ENCODE data around the gene PPM1L. TPM values are rescaled to one million over a fixed set of nuclear protein-coding genes. Genes with fewer than 3 reads are reported as not detected.
A peak's percentile ranks its signal among the peaks of the same experiment; 100 is the strongest.

PPM1L gene
- total RNA-seq, 1 donor from 2014 or later: 5.8 TPM

GRCh38 chr3:161103776-161104385 lies 347.9 kb downstream of the PPM1L start:
- peaks cover 12% of the 10 kb centered on the region for H3K4me1 Mint-ChIP-seq
- no peak overlapping the region for H3K27ac Mint-ChIP-seq
- no peak for ATAC-seq (ENCODE audit: low read depth)
- no peak for DNase-seq
- peak overlapping the region; percentile 82 for H3K4me3 Mint-ChIP-seq
- intact Hi-C loops (cut with micrococcal nuclease): loop anchor here (2.0 to 10.0 kb wide), 3 partner anchors 67 to 349 kb away; partner anchors contain the start of genes NMD3 and PPM1L
- H3K27me3 Mint-ChIP-seq: peaks cover 8% of the 10 kb centered on the region
- no peaks in the 10 kb centered on the region for H3K9me3 Mint-ChIP-seq
- POLR2A ChIA-PET: no interaction called here
- H3K36me3 Mint-ChIP-seq (ENCODE audit: low read depth): no peaks in the 10 kb centered on the region
- no peak for TF ChIP-seq CTCF (IDR thresholded peaks at IDR 0.05)
- CTCF ChIA-PET: no interaction called here

GRCh38 chr3:161104561-161105551 lies 348.8 kb downstream of the PPM1L start, which contains the start of gene B3GALNT1:
B3GALNT1 (minus strand) TSS chr3:161105349; CDS start chr3:161086754, 18,595 bp downstream.
- CTCF ChIA-PET: interaction anchor here (1.0 to 1.8 kb wide), 3 partner anchors 8 to 170 kb away, joined by 3 to 7 read pairs (median 5); no protein-coding TSS in a partner anchor

GRCh38 chr3:161107311-161107710 lies 351.3 kb downstream of the PPM1L start:
- no peak for DNase-seq
- Mint-ChIP-seq H3K27me3 (peaks cover 15% of the 10 kb centered on the region), H3K36me3 (ENCODE audit: low read depth) (no peaks in the 10 kb centered on the region), H3K4me3 (no peak overlapping the region), H3K27ac (no peak overlapping the region), H3K4me1 (peaks cover 12% of the 10 kb centered on the region), H3K9me3 (no peaks in the 10 kb centered on the region)
- CTCF ChIA-PET: interaction anchor here (1.4 kb wide), 1 partner anchor 150 kb away, joined by 4 read pairs; no protein-coding TSS in a partner anchor
- no peak for ATAC-seq (ENCODE audit: low read depth)
- intact Hi-C loops (cut with micrococcal nuclease): loop anchor here (10.0 kb wide), 1 partner anchor 353 kb away; the partner anchor contains the start of gene PPM1L
- no peak for TF ChIP-seq CTCF (IDR thresholded peaks at IDR 0.05)
- POLR2A ChIA-PET: no interaction called here

More at GRCh38 chr3:161104561-161105551, 348.8 kb downstream of the PPM1L start, which contains the start of gene B3GALNT1:
- TF ChIP-seq CTCF (IDR thresholded peaks at IDR 0.05): no peak
- ATAC-seq (ENCODE audit: low read depth) (peak; percentile 85), DNase-seq (peak; percentile 39)
- intact Hi-C loops (cut with micrococcal nuclease): loop anchor here (1.0 to 10.0 kb wide), 5 partner anchors 36 to 350 kb away; partner anchors contain the start of genes NMD3 and PPM1L
- no peak within 1 kb of the TSS for H3K27ac Mint-ChIP-seq
- no peaks in the 10 kb centered on the region for H3K36me3 Mint-ChIP-seq (ENCODE audit: low read depth)
- no peaks in the 10 kb centered on the region for H3K9me3 Mint-ChIP-seq
- H3K4me3 Mint-ChIP-seq: peak within 1 kb of the TSS; percentile 82
- POLR2A ChIA-PET: interaction anchor here (0.6 to 1.6 kb wide), 5 partner anchors 35 to 142 kb away, joined by 3 to 8 read pairs (median 5); no protein-coding TSS in a partner anchor
- H3K4me1 Mint-ChIP-seq: peaks cover 12% of the 10 kb centered on the region
- H3K27me3 Mint-ChIP-seq: peaks cover 8% of the 10 kb centered on the region

- ATAC-seq (ENCODE audit: low read depth): no peak
- CTCF ChIA-PET: no interaction called here
- H3K4me3 Mint-ChIP-seq: no peak overlapping the region
These were observed 352.8 kb downstream of the PPM1L start for GRCh38 chr3:161108840-161109239.

More at GRCh38 chr3:161108840-161109239, 352.8 kb downstream of the PPM1L start:
- H3K36me3 Mint-ChIP-seq (ENCODE audit: low read depth): no peaks in the 10 kb centered on the region
- peaks cover 16% of the 10 kb centered on the region for H3K27me3 Mint-ChIP-seq
- no peak for DNase-seq
- peaks cover 12% of the 10 kb centered on the region for H3K4me1 Mint-ChIP-seq
- POLR2A ChIA-PET: no interaction called here
- H3K27ac Mint-ChIP-seq: no peak overlapping the region
- no peaks in the 10 kb centered on the region for H3K9me3 Mint-ChIP-seq
- intact Hi-C loops (cut with micrococcal nuclease): loop anchor here (10.0 kb wide), 1 partner anchor 354 kb away; the partner anchor contains the start of gene PPM1L
- TF ChIP-seq CTCF (IDR thresholded peaks at IDR 0.05): no peak

All from activated B cell treated with CpG ODN at 0.5 μM for 24 hours (primary cell).